Neural cell (in vitro differentiated cells): ENCODE results near the gene NPHP4. TPM values are rescaled to one million over a fixed set of nuclear protein-coding genes. Genes with fewer than 3 reads are reported as not detected.

Experiments
- H2AFZ ChIP-seq: fragments of 200-600, 300-800 bp; sonication (generic), shearing (Covaris generic); 2 replicates; pipeline ENCODE4 v1.6.0; 2014; ENCODE audit warnings: low read depth, mild to moderate bottlenecking, antibody characterized with exemption, low read length, moderate library complexity
- H3F3A ChIP-seq: fragments of 200-600 bp; shearing (Covaris generic); 2 replicates; pipeline ENCODE4 v1.6.1; 2016; ENCODE audit warnings: mild to moderate bottlenecking, moderate library complexity, mixed read lengths, antibody characterized with exemption, low read length; ENCODE audit not compliant: insufficient read depth, poor library complexity, severe bottlenecking
- H3K27ac ChIP-seq: fragments of 200-600, 300-800 bp; sonication (generic), shearing (Covaris generic); 2 replicates; pipeline ENCODE4 v1.5.1; 2014; ENCODE audit warnings: mild to moderate bottlenecking, low read length, moderate library complexity
- H3K27me3 ChIP-seq: fragments of 300-800, 200-600 bp; sonication (generic), shearing (Covaris generic); 2 replicates; pipeline ENCODE4 v1.6.0; 2014; ENCODE audit warnings: mild to moderate bottlenecking, low read depth, low read length, moderate library complexity; ENCODE audit not compliant: insufficient read depth
- H3K36me3 ChIP-seq: fragments of 300-800, 200-600 bp; sonication (generic), shearing (Covaris generic); 2 replicates; pipeline ENCODE4 v1.5.1; 2014; ENCODE audit warnings: mild to moderate bottlenecking, antibody characterized with exemption, low read length, moderate library complexity; ENCODE audit not compliant: insufficient read depth
- H3K4me2 ChIP-seq: fragments of 300-800, 200-600 bp; sonication (generic), shearing (Covaris generic); 2 replicates; pipeline ENCODE4 v1.6.0; 2014; ENCODE audit warnings: mild to moderate bottlenecking, low read length
- H3K4me3 ChIP-seq: fragments of 300-800, 200-600 bp; sonication (generic), shearing (Covaris generic); 2 replicates; pipeline ENCODE4 v1.5.1; 2014; ENCODE audit warnings: mild to moderate bottlenecking, low read length, moderate library complexity
- H3K79me2 ChIP-seq: fragments of 200-600 bp; shearing (Covaris generic); replicated peaks from 2 replicates; pipeline ENCODE4 v1.6.0; 2014; ENCODE audit warnings: mild to moderate bottlenecking, low read length, moderate library complexity; ENCODE audit not compliant: insufficient read depth
- H3K9ac ChIP-seq: fragments of 300-800, 200-600 bp; sonication (generic), shearing (Covaris generic); 2 replicates; pipeline ENCODE4 v1.6.1; 2016; ENCODE audit warnings: mild to moderate bottlenecking, low read length, mixed read lengths
- H3K9me2 ChIP-seq: fragments of 200-600 bp; shearing (Covaris generic); 2 replicates; pipeline ENCODE4 v1.6.1; 2016; ENCODE audit warnings: mild to moderate bottlenecking, low read length, mixed read lengths; ENCODE audit not compliant: insufficient read depth
- H3K9me3 ChIP-seq: fragments of 200-600, 300-800 bp; sonication (generic), shearing (Covaris generic); 2 replicates; pipeline ENCODE4 v1.6.1; 2016; ENCODE audit warnings: mild to moderate bottlenecking, mixed run types, low read length, moderate library complexity, mixed read lengths
- H4K20me1 ChIP-seq: fragments of 200-600 bp; shearing (Covaris generic); 2 replicates; pipeline ENCODE4 v1.6.1; 2016; ENCODE audit warnings: mild to moderate bottlenecking, mixed run types; ENCODE audit not compliant: insufficient read depth
- CTCF ChIP-seq: fragments of 450-650 bp; IDR thresholded peaks from 2 replicates; pipeline ENCODE4 v1.5.1; 2014; ENCODE audit warnings: antibody characterized with exemption, mild to moderate bottlenecking, moderate library complexity; ENCODE audit not compliant: poor library complexity, severe bottlenecking
- EP300 ChIP-seq: fragments of 450-650 bp; conservative IDR thresholded peaks from 2 replicates; pipeline ENCODE4 v1.6.1; 2014; ENCODE audit warnings: antibody characterized with exemption, mild to moderate bottlenecking, moderate library complexity; ENCODE audit not compliant: poor library complexity, severe bottlenecking
- EZH2 ChIP-seq: fragments of 200-600, 300-800 bp; shearing (Covaris generic), sonication (generic); IDR thresholded peaks from 2 replicates; pipeline ENCODE4 v1.6.1; 2014; ENCODE audit warnings: antibody characterized with exemption, low read length, borderline replicate concordance, mild to moderate bottlenecking; ENCODE audit not compliant: insufficient read depth, poor library complexity, severe bottlenecking
- MXI1 ChIP-seq: fragments of 450-650 bp; conservative IDR thresholded peaks from 2 replicates; pipeline ENCODE4 v1.6.1; 2014; ENCODE audit warnings: antibody characterized with exemption, mild to moderate bottlenecking; ENCODE audit not compliant: poor library complexity, severe bottlenecking
- POLR2AphosphoS5 ChIP-seq: IDR thresholded peaks from 2 replicates; pipeline ENCODE4 v1.6.1; 2012
- RAD21 ChIP-seq: fragments of 450-650 bp; conservative IDR thresholded peaks from 2 replicates; pipeline ENCODE4 v1.6.1; 2014; ENCODE audit warnings: antibody characterized with exemption, mild to moderate bottlenecking, moderate library complexity
- REST ChIP-seq: IDR thresholded peaks from 2 replicates; pipeline ENCODE4 v1.6.1; 2012; ENCODE audit warnings: borderline replicate concordance
- SMC3 ChIP-seq: fragments of 450-650 bp; conservative IDR thresholded peaks from 2 replicates; pipeline ENCODE4 v1.6.1; 2014; ENCODE audit warnings: antibody characterized with exemption, mild to moderate bottlenecking, moderate library complexity; ENCODE audit not compliant: poor library complexity
- TAF1 ChIP-seq: IDR thresholded peaks from 2 replicates; pipeline ENCODE4 v1.6.1; 2012; ENCODE audit warnings: low read depth
- polyA plus RNA-seq: library from polyadenylated mRNA; depleted of rRNA; stranded (reverse); fragments of >200 nt; gene quantifications from 2 replicates; pipeline ENCODE4 v1.2.3, GENCODE V29; 2014

The NPHP4 gene
- polyA plus RNA-seq, 1 donor from 2014 or later, result 17.1 TPM

GRCh38 chr1:5962265-5963105, 29.7 kb downstream of the NPHP4 start:
- H3K9me2 ChIP-seq, result no peaks in the 10 kb centered on the region
- H4K20me1 ChIP-seq, result no peaks in the 10 kb centered on the region
- H3K4me2 ChIP-seq, result no peak overlapping the region
- no peaks in the 10 kb centered on the region for H3K36me3 ChIP-seq
- no peaks in the 10 kb centered on the region for H3K27me3 ChIP-seq
- no peak overlapping the region for H3K4me3 ChIP-seq
- TF ChIP-seq REST (no peak), MXI1 (no peak), EZH2 (no peak), TAF1 (no peak), EP300 (no peak)
- no peak overlapping the region for H2AFZ ChIP-seq
- H3K27ac ChIP-seq, result no peak overlapping the region
- H3K9ac ChIP-seq, result no peak overlapping the region
- no peaks in the 10 kb centered on the region for H3K79me2 ChIP-seq
- no peaks in the 10 kb centered on the region for H3F3A ChIP-seq
- H3K9me3 ChIP-seq, result no peaks in the 10 kb centered on the region

GRCh38 chr1:5961601-5962000, 30.6 kb downstream of the NPHP4 start:
- Histone ChIP-seq H3K9me3 (no peaks in the 10 kb centered on the region), H2AFZ (no peak overlapping the region), H3K27me3 (no peaks in the 10 kb centered on the region), H3K9me2 (no peaks in the 10 kb centered on the region), H3K36me3 (no peaks in the 10 kb centered on the region), H3F3A (no peaks in the 10 kb centered on the region), H3K4me3 (no peak overlapping the region), H3K27ac (no peak overlapping the region), H3K79me2 (no peaks in the 10 kb centered on the region), H3K9ac (no peak overlapping the region), H3K4me2 (no peak overlapping the region), H4K20me1 (no peaks in the 10 kb centered on the region)
- no peak for TF ChIP-seq EZH2
- no peak for TF ChIP-seq MXI1
- no peak for TF ChIP-seq RAD21
- TF ChIP-seq CTCF, result no peak
- TF ChIP-seq EP300, result no peak
- TF ChIP-seq POLR2AphosphoS5, result no peak
- TF ChIP-seq SMC3, result no peak
- TF ChIP-seq TAF1, result no peak
- TF ChIP-seq REST, result no peak
